Type B pancreatic cell (in vitro differentiated cells): ENCODE results near the gene AIMP2. TPM values are rescaled to one million over a fixed set of nuclear protein-coding genes. Genes with fewer than 3 reads are reported as not detected.
"Not testable (repeated sequence)": the region's sequence is repeated elsewhere in the genome, so short reads cannot be mapped to it uniquely, and the experiment has no call there.

Experiments
- DNase-seq: peaks from one replicate; pipeline ENCODE4 v3.0.0; 2021; ENCODE audit warnings: mixed read lengths; ENCODE audit not compliant: unreplicated experiment; ENCODE audit errors: extremely low spot score
- H3K27ac Mint-ChIP-seq: 2 replicates; pipeline ENCODE4 v1.8.0; 2021; ENCODE audit warnings: mild to moderate bottlenecking, mixed read lengths
- H3K27me3 Mint-ChIP-seq: 2 replicates; pipeline ENCODE4 v1.8.0; 2021; ENCODE audit warnings: mixed read lengths
- H3K36me3 Mint-ChIP-seq: 2 replicates; pipeline ENCODE4 v1.8.0; 2021; ENCODE audit warnings: mixed read lengths
- H3K4me1 Mint-ChIP-seq: one replicate; pipeline ENCODE4 v1.8.0; 2021; ENCODE audit warnings: mixed read lengths; ENCODE audit not compliant: unreplicated experiment
- H3K4me3 Mint-ChIP-seq: 2 replicates; pipeline ENCODE4 v1.8.0; 2021; ENCODE audit warnings: mild to moderate bottlenecking, mixed read lengths
- H3K9me3 Mint-ChIP-seq: 2 replicates; pipeline ENCODE4 v1.8.0; 2021; ENCODE audit warnings: mixed read lengths
- total RNA-seq: library from RNA; stranded (reverse); gene quantifications from 2 replicates; pipeline ENCODE4 v1.2.1, GENCODE V29; 2021; ENCODE audit warnings: low replicate concordance
- TF ChIP-seq, protein P1 (sequence below): fragments of 200-600 bp; sonication (generic); conservative IDR thresholded peaks from 2 replicates; pipeline ENCODE4 v1.5.0; 2021; ENCODE audit warnings: antibody characterized with exemption, mild to moderate bottlenecking

Gene AIMP2
- total RNA-seq, 1 donor from 2014 or later: 40.5 TPM

DNA sequence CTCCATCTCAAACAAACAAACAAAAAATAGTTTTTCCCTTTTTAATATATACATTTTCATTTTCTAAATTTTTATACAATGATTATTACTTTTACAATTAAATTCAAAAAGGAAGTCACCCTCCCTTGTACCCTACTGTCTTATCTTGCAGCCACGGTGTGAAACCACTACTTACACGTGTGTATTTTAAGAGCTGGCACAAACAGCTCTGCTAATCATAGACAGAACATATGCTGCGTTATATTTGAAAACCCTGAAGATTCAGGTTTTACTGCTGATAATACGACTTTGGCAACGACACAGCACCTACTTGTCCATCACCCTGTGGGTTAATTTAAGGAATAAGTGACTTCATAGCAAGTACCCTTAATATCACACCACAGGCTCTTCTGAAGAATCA is 23.1 kb downstream of the AIMP2 start:
- H3K4me3 Mint-ChIP-seq: no peak overlapping the region
- H3K36me3 Mint-ChIP-seq: peaks cover 33% of the 10 kb centered on the region
- DNase-seq: no peak

DNA sequence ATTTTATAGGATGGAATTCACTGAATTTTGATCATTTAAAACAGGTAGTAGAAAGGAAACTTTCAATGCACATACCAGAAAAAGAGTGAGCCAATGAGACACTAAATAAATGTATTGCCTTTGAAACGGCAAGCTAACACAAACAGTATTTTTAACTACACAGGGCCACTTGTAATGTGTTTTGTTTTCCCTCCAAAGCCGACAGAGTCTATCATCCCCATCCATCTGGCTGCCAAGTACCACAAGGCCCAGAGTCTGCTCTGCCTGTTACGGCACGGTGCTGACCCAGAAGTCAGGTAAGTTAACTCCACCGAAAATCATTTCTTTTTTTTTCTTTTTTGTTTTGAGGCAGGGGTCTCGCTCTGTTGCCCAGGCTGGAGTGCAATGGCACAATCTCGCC is 23.6 kb downstream of the AIMP2 start:
- TF ChIP-seq, protein P1, sequence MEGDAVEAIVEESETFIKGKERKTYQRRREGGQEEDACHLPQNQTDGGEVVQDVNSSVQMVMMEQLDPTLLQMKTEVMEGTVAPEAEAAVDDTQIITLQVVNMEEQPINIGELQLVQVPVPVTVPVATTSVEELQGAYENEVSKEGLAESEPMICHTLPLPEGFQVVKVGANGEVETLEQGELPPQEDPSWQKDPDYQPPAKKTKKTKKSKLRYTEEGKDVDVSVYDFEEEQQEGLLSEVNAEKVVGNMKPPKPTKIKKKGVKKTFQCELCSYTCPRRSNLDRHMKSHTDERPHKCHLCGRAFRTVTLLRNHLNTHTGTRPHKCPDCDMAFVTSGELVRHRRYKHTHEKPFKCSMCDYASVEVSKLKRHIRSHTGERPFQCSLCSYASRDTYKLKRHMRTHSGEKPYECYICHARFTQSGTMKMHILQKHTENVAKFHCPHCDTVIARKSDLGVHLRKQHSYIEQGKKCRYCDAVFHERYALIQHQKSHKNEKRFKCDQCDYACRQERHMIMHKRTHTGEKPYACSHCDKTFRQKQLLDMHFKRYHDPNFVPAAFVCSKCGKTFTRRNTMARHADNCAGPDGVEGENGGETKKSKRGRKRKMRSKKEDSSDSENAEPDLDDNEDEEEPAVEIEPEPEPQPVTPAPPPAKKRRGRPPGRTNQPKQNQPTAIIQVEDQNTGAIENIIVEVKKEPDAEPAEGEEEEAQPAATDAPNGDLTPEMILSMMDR: no peak
- Mint-ChIP-seq H3K4me3 (no peak overlapping the region), H3K27ac (no peak overlapping the region), H3K9me3 (no peaks in the 10 kb centered on the region), H3K27me3 (no peaks in the 10 kb centered on the region), H3K36me3 (peaks cover 28% of the 10 kb centered on the region), H3K4me1 (no peaks in the 10 kb centered on the region)
- no peak for DNase-seq

More for the DNA sequence above, 23.1 kb downstream of the AIMP2 start:
- Mint-ChIP-seq H3K4me1 (no peaks in the 10 kb centered on the region), H3K9me3 (no peaks in the 10 kb centered on the region), H3K27ac (no peak overlapping the region), H3K27me3 (no peaks in the 10 kb centered on the region)
- TF ChIP-seq, protein P1: no peak

DNA sequence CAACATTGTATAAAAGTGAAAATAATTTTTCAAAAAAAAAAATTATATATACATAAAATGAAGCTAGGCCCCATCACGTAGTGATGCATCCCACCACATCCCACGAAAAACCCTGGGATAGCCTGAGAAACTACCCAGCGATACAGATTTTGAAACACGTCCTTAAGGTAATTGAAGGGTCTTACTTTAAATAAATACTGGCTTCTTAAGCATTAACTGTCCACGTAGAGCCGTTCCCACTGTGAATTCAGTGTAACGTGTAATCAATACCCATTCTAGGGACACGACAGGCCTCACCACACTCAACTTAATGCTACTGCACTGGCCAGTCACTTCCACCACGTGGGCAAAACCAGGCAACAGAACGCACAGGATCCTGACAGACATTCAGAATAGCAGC is 26.1 kb downstream of the AIMP2 start:
- no peak overlapping the region for H3K27ac Mint-ChIP-seq
- H3K4me1 Mint-ChIP-seq: no peaks in the 10 kb centered on the region
- no peak overlapping the region for H3K4me3 Mint-ChIP-seq
- H3K9me3 Mint-ChIP-seq: no peaks in the 10 kb centered on the region
- H3K36me3 Mint-ChIP-seq: peaks cover 28% of the 10 kb centered on the region
- no peak for DNase-seq
- TF ChIP-seq, protein P1: no peak
- no peaks in the 10 kb centered on the region for H3K27me3 Mint-ChIP-seq

DNA sequence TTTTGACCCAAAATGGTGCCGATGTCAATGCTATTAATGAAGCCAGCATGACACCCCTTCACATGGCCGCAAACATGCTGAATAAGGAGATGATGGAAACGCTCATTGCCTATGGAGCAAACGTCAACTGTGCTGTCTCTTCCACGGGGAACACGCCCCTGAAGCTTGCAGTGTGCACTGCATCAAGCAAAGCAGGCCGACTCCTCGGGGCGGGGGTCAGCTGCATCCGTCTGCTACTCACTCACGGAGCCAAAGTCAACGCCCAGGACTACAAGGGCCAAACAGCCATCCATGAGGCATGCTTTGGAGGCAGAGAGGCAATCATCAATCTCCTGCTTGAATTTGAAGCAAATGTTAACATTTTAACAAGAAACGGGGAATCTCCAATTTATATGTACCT is 26.6 kb downstream of the AIMP2 start:
- Mint-ChIP-seq H3K36me3 (peaks cover 32% of the 10 kb centered on the region), H3K4me3 (no peak overlapping the region), H3K27me3 (no peaks in the 10 kb centered on the region), H3K4me1 (no peaks in the 10 kb centered on the region), H3K9me3 (no peaks in the 10 kb centered on the region), H3K27ac (no peak overlapping the region)
- DNase-seq: no peak
- TF ChIP-seq, protein P1: no peak

DNA sequence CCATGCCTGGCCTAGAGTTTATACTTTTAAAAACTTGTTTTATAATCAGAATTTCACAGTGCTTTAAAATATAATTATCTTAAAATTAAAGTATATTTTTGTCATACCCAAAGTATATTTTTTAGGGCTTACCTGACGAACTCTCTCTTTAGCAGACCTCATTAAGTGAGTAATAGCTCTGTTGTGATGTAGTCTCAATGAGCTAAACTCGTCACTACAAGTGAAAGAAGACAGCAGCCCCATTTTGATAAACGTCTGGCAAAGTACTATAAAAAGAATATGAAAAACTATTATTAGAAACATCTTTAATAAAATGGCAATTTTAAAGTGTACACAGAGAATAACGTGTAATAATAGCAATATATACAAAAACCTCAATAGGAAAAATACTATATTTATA is 40.7 kb downstream of the AIMP2 start:
- Mint-ChIP-seq H3K9me3 (no peaks in the 10 kb centered on the region), H3K36me3 (peaks cover 9% of the 10 kb centered on the region), H3K4me3 (no peak overlapping the region), H3K27me3 (no peaks in the 10 kb centered on the region), H3K27ac (no peak overlapping the region), H3K4me1 (no peaks in the 10 kb centered on the region)
- TF ChIP-seq, protein P1: no peak
- DNase-seq: no peak

DNA sequence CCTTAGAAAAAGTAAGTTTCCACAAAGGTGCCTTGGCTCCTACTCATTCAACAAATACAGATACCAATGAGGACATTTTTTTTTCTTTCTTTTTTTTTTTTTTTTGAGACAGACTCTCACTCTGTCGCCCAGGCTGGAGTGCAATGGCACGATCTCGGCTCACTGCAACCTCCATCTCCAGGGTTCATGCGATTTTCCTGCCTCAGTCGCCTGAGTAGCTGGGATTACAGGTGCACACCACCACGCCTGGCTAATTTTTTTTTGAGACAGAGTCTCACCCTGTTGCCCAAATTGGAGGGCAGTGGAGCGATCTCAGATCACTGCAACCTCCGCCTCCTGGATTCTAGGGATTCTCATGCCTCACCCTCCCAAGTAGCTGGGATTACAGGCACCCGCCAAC is 42.1 kb downstream of the AIMP2 start:
- H3K4me3 Mint-ChIP-seq, H3K9me3 Mint-ChIP-seq, H3K4me1 Mint-ChIP-seq, DNase-seq, H3K27me3 Mint-ChIP-seq, H3K36me3 Mint-ChIP-seq: not testable (repeated sequence)
- peak overlapping the region; percentile 77 for H3K27ac Mint-ChIP-seq
